HEK293 (cell line): ENCODE measurements around the gene WDR17.

Experiments used
- ATF2 ChIP-seq: fragments of 450-650 bp; formaldehyde crosslinking; IDR thresholded peaks from 2 replicates; pipeline ENCODE4 v1.5.1; 2016; ENCODE audit warnings: missing biosample characterization, missing genetic modification characterization, low read depth
- BCL11B ChIP-seq: fragments of 450-650 bp; formaldehyde crosslinking; IDR thresholded peaks from 2 replicates; pipeline ENCODE4 v1.5.1; 2016; ENCODE audit warnings: low read depth, missing biosample characterization, missing genetic modification characterization
- FEZF1 ChIP-seq: fragments of 450-650 bp; formaldehyde crosslinking; IDR thresholded peaks from 2 replicates; pipeline ENCODE4 v1.5.1; 2016; ENCODE audit warnings: missing biosample characterization, missing genetic modification characterization
- GFI1B ChIP-seq: fragments of 450-650 bp; formaldehyde crosslinking; IDR thresholded peaks from 2 replicates; pipeline ENCODE4 v1.5.1; 2016; ENCODE audit warnings: missing biosample characterization, missing genetic modification characterization
- KLF1 ChIP-seq: fragments of 450-650 bp; formaldehyde crosslinking; IDR thresholded peaks from 2 replicates; pipeline ENCODE4 v1.5.1; 2016; ENCODE audit warnings: missing biosample characterization, missing genetic modification characterization
- KLF8 ChIP-seq: fragments of 450-650 bp; formaldehyde crosslinking; IDR thresholded peaks from 2 replicates; pipeline ENCODE4 v1.5.1; 2016; ENCODE audit warnings: missing biosample characterization, missing genetic modification characterization
- MYNN ChIP-seq: fragments of 450-650 bp; formaldehyde crosslinking; IDR thresholded peaks from 2 replicates; pipeline ENCODE4 v1.5.1; 2016; ENCODE audit warnings: missing biosample characterization, missing genetic modification characterization, borderline replicate concordance
- TCF7L2 ChIP-seq: IDR thresholded peaks from 2 replicates; pipeline ENCODE4 v1.6.1; 2011; ENCODE audit warnings: low read depth, mild to moderate bottlenecking, inconsistent platforms, low read length, moderate library complexity, borderline replicate concordance
- ZBTB8A ChIP-seq: fragments of 450-650 bp; formaldehyde crosslinking; IDR thresholded peaks from 2 replicates; pipeline ENCODE4 v1.5.1; 2016; ENCODE audit warnings: missing biosample characterization, missing genetic modification characterization
- ZNF10 ChIP-seq: fragments of 450-650 bp; formaldehyde crosslinking; IDR thresholded peaks from 2 replicates; pipeline ENCODE4 v1.5.1; 2017; ENCODE audit warnings: missing biosample characterization, missing genetic modification characterization
- ZNF2 ChIP-seq: fragments of 450-650 bp; formaldehyde crosslinking; IDR thresholded peaks from 2 replicates; pipeline ENCODE4 v1.5.1; 2016; ENCODE audit warnings: missing biosample characterization, missing genetic modification characterization
- ZNF324 ChIP-seq: fragments of 450-650 bp; formaldehyde crosslinking; IDR thresholded peaks from 2 replicates; pipeline ENCODE4 v1.5.1; 2016; ENCODE audit warnings: missing biosample characterization, missing genetic modification characterization
- ZNF394 ChIP-seq: fragments of 450-650 bp; formaldehyde crosslinking; IDR thresholded peaks from 2 replicates; pipeline ENCODE4 v1.5.1; 2016; ENCODE audit warnings: missing biosample characterization, missing genetic modification characterization, mild to moderate bottlenecking, moderate library complexity, borderline replicate concordance
- ZNF473 ChIP-seq: fragments of 450-650 bp; formaldehyde crosslinking; IDR thresholded peaks from 2 replicates; pipeline ENCODE4 v1.5.1; 2017; ENCODE audit warnings: missing biosample characterization, missing genetic modification characterization
- ZNF571 ChIP-seq: fragments of 450-650 bp; formaldehyde crosslinking; IDR thresholded peaks from 2 replicates; pipeline ENCODE4 v1.5.0; 2017; ENCODE audit warnings: missing biosample characterization, missing genetic modification characterization
- TF ChIP-seq, protein P1 (sequence below): fragments of 450-650 bp; formaldehyde crosslinking; IDR thresholded peaks from 2 replicates; pipeline ENCODE4 v1.5.1; 2017; ENCODE audit warnings: missing biosample characterization, missing genetic modification characterization
- TF ChIP-seq, protein P2 (sequence below): fragments of 450-650 bp; formaldehyde crosslinking; IDR thresholded peaks from 2 replicates; pipeline ENCODE4 v1.5.1; 2016; ENCODE audit warnings: missing biosample characterization, missing genetic modification characterization
- TF ChIP-seq, protein P3 (sequence below): fragments of 450-650 bp; formaldehyde crosslinking; IDR thresholded peaks from 2 replicates; pipeline ENCODE4 v1.5.1; 2016; ENCODE audit warnings: missing biosample characterization, missing genetic modification characterization
- TF ChIP-seq, protein P4 (sequence below): fragments of 450-650 bp; formaldehyde crosslinking; IDR thresholded peaks from 2 replicates; pipeline ENCODE4 v1.5.1; 2017; ENCODE audit warnings: missing biosample characterization, missing genetic modification characterization

The WDR17 gene

DNA sequence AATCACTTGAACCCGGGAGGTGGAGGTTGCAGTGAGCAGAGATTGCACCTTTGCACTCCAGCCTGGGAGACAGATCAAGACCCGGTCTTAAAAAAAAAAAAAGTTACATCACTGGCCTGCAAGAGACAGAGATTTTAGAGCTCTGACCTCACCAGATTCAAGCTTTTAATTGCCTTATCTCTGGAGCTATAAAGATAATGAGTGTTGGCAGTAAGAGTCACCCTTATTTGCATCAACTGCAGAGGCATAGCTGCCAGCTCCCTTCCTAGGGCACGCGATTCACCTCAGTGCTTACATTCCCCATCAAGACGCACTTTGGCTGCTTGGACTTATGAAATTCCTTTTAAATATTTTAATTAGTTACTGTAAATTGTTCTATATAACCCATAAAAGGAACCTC is 142.2 kb downstream of the WDR17 start (continued):
- TF ChIP-seq, protein P1, sequence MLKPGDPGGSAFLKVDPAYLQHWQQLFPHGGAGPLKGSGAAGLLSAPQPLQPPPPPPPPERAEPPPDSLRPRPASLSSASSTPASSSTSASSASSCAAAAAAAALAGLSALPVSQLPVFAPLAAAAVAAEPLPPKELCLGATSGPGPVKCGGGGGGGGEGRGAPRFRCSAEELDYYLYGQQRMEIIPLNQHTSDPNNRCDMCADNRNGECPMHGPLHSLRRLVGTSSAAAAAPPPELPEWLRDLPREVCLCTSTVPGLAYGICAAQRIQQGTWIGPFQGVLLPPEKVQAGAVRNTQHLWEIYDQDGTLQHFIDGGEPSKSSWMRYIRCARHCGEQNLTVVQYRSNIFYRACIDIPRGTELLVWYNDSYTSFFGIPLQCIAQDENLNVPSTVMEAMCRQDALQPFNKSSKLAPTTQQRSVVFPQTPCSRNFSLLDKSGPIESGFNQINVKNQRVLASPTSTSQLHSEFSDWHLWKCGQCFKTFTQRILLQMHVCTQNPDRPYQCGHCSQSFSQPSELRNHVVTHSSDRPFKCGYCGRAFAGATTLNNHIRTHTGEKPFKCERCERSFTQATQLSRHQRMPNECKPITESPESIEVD (tag by site-specific recombination), result peak; percentile 66
- TF ChIP-seq KLF8 (tag by site-specific recombination) (peak; percentile 79; the same call in 1 of the 2 replicates), TCF7L2 (no peak), ZNF473 (no peak), ZNF324 (tag by site-specific recombination) (0 out of 2 replicates have a peak, but pooled peaks have one; percentile 75), ZBTB8A (tag by site-specific recombination) (0 out of 2 replicates have a peak, but pooled peaks have one; percentile 23), GFI1B (tag by site-specific recombination) (peak; percentile 98), FEZF1 (tag by site-specific recombination) (peak; percentile 97), ZNF10 (tag by site-specific recombination) (peak; percentile 31; the same call in 1 of the 2 replicates), MYNN (tag by site-specific recombination) (peak; percentile 93), ZNF394 (peak; percentile 35; the same call in 1 of the 2 replicates), BCL11B (tag by site-specific recombination) (peak; percentile 25; the same call in 1 of the 2 replicates), KLF1 (tag by site-specific recombination) (0 out of 2 replicates have a peak, but pooled peaks have one; percentile 15), ZNF571 (tag by site-specific recombination) (no peak), ZNF2 (peak; percentile 38; the same call in 1 of the 2 replicates), ATF2 (peak; percentile 61)
- TF ChIP-seq, protein P2, sequence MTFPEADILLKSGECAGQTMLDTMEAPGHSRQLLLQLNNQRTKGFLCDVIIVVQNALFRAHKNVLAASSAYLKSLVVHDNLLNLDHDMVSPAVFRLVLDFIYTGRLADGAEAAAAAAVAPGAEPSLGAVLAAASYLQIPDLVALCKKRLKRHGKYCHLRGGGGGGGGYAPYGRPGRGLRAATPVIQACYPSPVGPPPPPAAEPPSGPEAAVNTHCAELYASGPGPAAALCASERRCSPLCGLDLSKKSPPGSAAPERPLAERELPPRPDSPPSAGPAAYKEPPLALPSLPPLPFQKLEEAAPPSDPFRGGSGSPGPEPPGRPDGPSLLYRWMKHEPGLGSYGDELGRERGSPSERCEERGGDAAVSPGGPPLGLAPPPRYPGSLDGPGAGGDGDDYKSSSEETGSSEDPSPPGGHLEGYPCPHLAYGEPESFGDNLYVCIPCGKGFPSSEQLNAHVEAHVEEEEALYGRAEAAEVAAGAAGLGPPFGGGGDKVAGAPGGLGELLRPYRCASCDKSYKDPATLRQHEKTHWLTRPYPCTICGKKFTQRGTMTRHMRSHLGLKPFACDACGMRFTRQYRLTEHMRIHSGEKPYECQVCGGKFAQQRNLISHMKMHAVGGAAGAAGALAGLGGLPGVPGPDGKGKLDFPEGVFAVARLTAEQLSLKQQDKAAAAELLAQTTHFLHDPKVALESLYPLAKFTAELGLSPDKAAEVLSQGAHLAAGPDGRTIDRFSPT (tag by site-specific recombination), result peak; percentile 86
- TF ChIP-seq, protein P3, sequence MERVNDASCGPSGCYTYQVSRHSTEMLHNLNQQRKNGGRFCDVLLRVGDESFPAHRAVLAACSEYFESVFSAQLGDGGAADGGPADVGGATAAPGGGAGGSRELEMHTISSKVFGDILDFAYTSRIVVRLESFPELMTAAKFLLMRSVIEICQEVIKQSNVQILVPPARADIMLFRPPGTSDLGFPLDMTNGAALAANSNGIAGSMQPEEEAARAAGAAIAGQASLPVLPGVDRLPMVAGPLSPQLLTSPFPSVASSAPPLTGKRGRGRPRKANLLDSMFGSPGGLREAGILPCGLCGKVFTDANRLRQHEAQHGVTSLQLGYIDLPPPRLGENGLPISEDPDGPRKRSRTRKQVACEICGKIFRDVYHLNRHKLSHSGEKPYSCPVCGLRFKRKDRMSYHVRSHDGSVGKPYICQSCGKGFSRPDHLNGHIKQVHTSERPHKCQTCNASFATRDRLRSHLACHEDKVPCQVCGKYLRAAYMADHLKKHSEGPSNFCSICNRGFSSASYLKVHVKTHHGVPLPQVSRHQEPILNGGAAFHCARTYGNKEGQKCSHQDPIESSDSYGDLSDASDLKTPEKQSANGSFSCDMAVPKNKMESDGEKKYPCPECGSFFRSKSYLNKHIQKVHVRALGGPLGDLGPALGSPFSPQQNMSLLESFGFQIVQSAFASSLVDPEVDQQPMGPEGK (tag by site-specific recombination), result peak; percentile 23; the same call in 1 of the 2 replicates
- TF ChIP-seq, protein P4, sequence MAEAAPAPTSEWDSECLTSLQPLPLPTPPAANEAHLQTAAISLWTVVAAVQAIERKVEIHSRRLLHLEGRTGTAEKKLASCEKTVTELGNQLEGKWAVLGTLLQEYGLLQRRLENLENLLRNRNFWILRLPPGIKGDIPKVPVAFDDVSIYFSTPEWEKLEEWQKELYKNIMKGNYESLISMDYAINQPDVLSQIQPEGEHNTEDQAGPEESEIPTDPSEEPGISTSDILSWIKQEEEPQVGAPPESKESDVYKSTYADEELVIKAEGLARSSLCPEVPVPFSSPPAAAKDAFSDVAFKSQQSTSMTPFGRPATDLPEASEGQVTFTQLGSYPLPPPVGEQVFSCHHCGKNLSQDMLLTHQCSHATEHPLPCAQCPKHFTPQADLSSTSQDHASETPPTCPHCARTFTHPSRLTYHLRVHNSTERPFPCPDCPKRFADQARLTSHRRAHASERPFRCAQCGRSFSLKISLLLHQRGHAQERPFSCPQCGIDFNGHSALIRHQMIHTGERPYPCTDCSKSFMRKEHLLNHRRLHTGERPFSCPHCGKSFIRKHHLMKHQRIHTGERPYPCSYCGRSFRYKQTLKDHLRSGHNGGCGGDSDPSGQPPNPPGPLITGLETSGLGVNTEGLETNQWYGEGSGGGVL (tag by site-specific recombination), result peak; percentile 37; the same call in 1 of the 2 replicates
